Heart left ventricle (tissue), 16 donors: ENCODE data around the gene PTPRD. TPM values are rescaled to one million over a fixed set of nuclear protein-coding genes. Genes with fewer than 3 reads are reported as not detected.
A peak's percentile ranks its signal among the peaks of the same experiment; 100 is the strongest.

ENCODE experiments used
- ATAC-seq, 4 donors: fragments of 200-7000 bp; cut with Tn5 transposase; one replicate each; pipeline ENCODE4 v1.9.1; 2020 to 2022; ENCODE audit warnings: moderate library complexity in 4 of 4, mild to moderate bottlenecking in 3 of 4, moderate number of reproducible peaks in 1 of 4
- DNase-seq, 5 donors: peaks; one replicate each; pipeline ENCODE4 v3.0.0-alpha.2; 2020
- H3K27ac ChIP-seq, 12 donors: fragments of 200-600 bp; sonication (generic) in 4 of 12; one replicate each; pipeline versions ENCODE4 v1.5.0 to v1.8.0; 2016 to 2022; ENCODE audit warnings: mild to moderate bottlenecking in 2 of 12
- H3K27me3 ChIP-seq, 9 donors: fragments of 200-600 bp; sonication (generic) in 2 of 9; one replicate each; pipeline versions ENCODE4 v1.5.1 to v1.8.0; 2016 to 2022; ENCODE audit warnings: mild to moderate bottlenecking in 3 of 9
- H3K36me3 ChIP-seq, 9 donors: fragments of 200-600 bp; sonication (generic) in 2 of 9; one replicate each; pipeline versions ENCODE4 v1.5.0 to v1.8.0; 2018 to 2022; ENCODE audit warnings: mild to moderate bottlenecking in 2 of 9
- H3K4me1 ChIP-seq, 12 donors: fragments of 200-600 bp; sonication (generic) in 4 of 12; one replicate each; pipeline versions ENCODE4 v1.5.0 to v1.8.0; 2016 to 2022; ENCODE audit warnings: mild to moderate bottlenecking in 3 of 12
- H3K4me3 ChIP-seq, 12 donors: fragments of 200-600 bp; sonication (generic) in 4 of 12; one replicate each; pipeline versions ENCODE4 v1.5.0 to v1.8.0; 2017 to 2022; ENCODE audit warnings: mild to moderate bottlenecking in 9 of 12, moderate library complexity in 4 of 12
- H3K9me3 ChIP-seq, 12 donors: fragments of 200-600 bp; sonication (generic) in 4 of 12; one replicate each; pipeline versions ENCODE4 v1.5.0 to v1.8.0; 2016 to 2022; ENCODE audit warnings: mild to moderate bottlenecking in 1 of 12
- POLR2A ChIP-seq, 2 donors: fragments of 450-650 bp; IDR thresholded peaks; one replicate each; pipeline ENCODE4 v1.6.1; 2017; ENCODE audit warnings: antibody characterized with exemption in 2 of 2, mild to moderate bottlenecking in 2 of 2, moderate library complexity in 2 of 2
- WGBS, 4 donors: extraction: QIAGEN DNeasy Blood & Tissue Kit in 2 of 4; methylation state at CpG; one replicate each; pipeline versions ENCODE4 v1.1.5 to v1.1.7; 2013 to 2018; 5-methylcytosine and 5-hydroxymethylcytosine counted together
- intact Hi-C, 10 donors: fragments of 100-400 bp; cut with DNase I; formaldehyde crosslinking; loops; one replicate each; pipeline versions ENCODE4 v1.11.1 to v1.14.2; 2022
- polyA plus RNA-seq, 2 donors: library from polyadenylated mRNA; stranded (reverse); fragments of 200-250 nt; gene quantifications; one replicate each; pipeline ENCODE4 v1.2.3, GENCODE V29; 2013
- total RNA-seq, 9 donors: library from RNA; depleted of rRNA in 2 of 9; stranded (reverse); fragments of >200 nt in 2 of 9; fragmentation: NEBNext Ultra II Directional in 3 of 9; extraction: Animal tissue kit (Norgen Biotek cat#: 25700) in 3 of 9; gene quantifications; one replicate each; pipeline versions ENCODE4 v1.1.0 to v1.2.4, GENCODE V29; 2016 to 2023
- TF ChIP-seq, protein P1 (sequence below), 12 donors: fragments of 200-600 bp; sonication (generic) in 4 of 12; IDR thresholded peaks; one replicate each; pipeline versions ENCODE4 v1.5.0 to v1.8.0; 2018 to 2022; ENCODE audit warnings: antibody characterized with exemption in 12 of 12, mild to moderate bottlenecking in 5 of 12
- donor health status: ischemic (EF 13 %, LVEDD 7.1; RV severe dilation, severe dysfunction).
- donor health status: healthy with polysubstance abuse.
- donor health status: DM: no; HTN: yes; CAD: no.
- donor health status: DM: no; HTN: no; CAD: no.
- donor health status: ischemic (EF 25% LVEDD 6.9; RV normal size, moderate dysfunction).
- donor health status: ischemic (EF 25% LVEDD 5.7; RV mildly dilated, moderate dysfunction).
- donor health status: healthy.
- donor health status: DM: yes; HTN: yes; CAD: no.
- donor health status: ischemic (EF 35%, LVEDD 5.7; RV mildly dilated, moderate dysfunction).
- donor health status: nonischemic (EF 11% LVEDD 7.7; RV severe dilation, severe dysfunction).
- donor health status: DM: yes; HTN: yes; CAD: no.
- donor health status: PGD.
- donor health status: ischemic (EF 29% LVEDD 5.4; RV normal size, mild dysfunction).
- donor health status: nonischemic (EF 23%, LVEDD 6.1; RV moderate dilation, normal function).

Gene PTPRD
- total and polyA plus RNA-seq, 11 donors = 1.4 to 25.3 (median 15.1) TPM

DNA sequence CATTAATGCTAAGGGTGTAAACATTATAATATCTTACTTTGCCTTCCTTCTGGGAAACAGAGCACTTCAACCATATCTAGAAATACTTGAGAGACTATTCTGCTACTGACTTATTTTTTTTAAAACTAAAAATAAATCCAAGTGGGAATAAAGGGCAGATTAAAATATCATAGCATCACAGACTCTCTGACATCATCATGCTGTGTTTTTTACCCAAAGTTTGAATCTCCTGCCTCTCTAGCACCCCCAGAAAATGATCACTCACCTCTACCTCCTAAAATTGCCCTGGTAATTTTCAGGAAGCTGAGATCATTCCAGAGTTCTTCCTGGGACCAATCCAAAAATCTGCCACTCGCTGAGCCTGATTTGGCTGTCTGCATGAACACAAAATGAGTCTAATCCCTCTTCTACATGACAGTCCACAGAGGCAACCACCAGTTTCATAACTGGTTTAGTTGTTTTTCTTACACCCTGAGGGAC lies 1999.4 kb downstream of the PTPRD start:
- DNase-seq = peak in 1 of 5 donors; percentile 18
- H3K27ac ChIP-seq = peak overlapping the region in 5 of 12 donors; percentile 38 to 57 (median 50)
- WGBS, 4 donors = 16 to 33% (median 17%) methylated on average over 1 of the region's 1 CpG
- TF ChIP-seq, protein P1, sequence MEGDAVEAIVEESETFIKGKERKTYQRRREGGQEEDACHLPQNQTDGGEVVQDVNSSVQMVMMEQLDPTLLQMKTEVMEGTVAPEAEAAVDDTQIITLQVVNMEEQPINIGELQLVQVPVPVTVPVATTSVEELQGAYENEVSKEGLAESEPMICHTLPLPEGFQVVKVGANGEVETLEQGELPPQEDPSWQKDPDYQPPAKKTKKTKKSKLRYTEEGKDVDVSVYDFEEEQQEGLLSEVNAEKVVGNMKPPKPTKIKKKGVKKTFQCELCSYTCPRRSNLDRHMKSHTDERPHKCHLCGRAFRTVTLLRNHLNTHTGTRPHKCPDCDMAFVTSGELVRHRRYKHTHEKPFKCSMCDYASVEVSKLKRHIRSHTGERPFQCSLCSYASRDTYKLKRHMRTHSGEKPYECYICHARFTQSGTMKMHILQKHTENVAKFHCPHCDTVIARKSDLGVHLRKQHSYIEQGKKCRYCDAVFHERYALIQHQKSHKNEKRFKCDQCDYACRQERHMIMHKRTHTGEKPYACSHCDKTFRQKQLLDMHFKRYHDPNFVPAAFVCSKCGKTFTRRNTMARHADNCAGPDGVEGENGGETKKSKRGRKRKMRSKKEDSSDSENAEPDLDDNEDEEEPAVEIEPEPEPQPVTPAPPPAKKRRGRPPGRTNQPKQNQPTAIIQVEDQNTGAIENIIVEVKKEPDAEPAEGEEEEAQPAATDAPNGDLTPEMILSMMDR (IDR thresholded peaks at IDR 0.05) = no peak
- H3K27me3 ChIP-seq = no peaks in the 10 kb centered on the region
- H3K36me3 ChIP-seq = no peaks in the 10 kb centered on the region
- intact Hi-C loops = no loop called here
- peaks cover 0 to 19% (median 8%) of the 10 kb centered on the region in 12 donors for H3K4me1 ChIP-seq
- peak; percentile 58 to 84 (median 75) for ATAC-seq
- H3K9me3 ChIP-seq = no peaks in the 10 kb centered on the region
- H3K4me3 ChIP-seq = peak overlapping the region in 1 of 12 donors; percentile 15

GRCh38 chr9:8611153-8611552 lies 2001.6 kb downstream of the PTPRD start:
- no peak overlapping the region for H3K4me3 ChIP-seq
- DNase-seq (no peak), ATAC-seq (no peak)
- TF ChIP-seq, protein P1 (IDR thresholded peaks at IDR 0.05) = no peak
- TF ChIP-seq POLR2A (IDR thresholded peaks at IDR 0.05) = no peak
- H3K9me3 ChIP-seq = no peaks in the 10 kb centered on the region
- no peaks in the 10 kb centered on the region for H3K36me3 ChIP-seq
- no peak overlapping the region for H3K27ac ChIP-seq
- intact Hi-C loops = no loop called here
- H3K27me3 ChIP-seq = no peaks in the 10 kb centered on the region
- WGBS, 4 donors = 78 to 88% (median 80%) methylated on average over 3 of the region's 3 CpGs
- peaks cover 0 to 19% (median 8%) of the 10 kb centered on the region in 12 donors for H3K4me1 ChIP-seq

DNA sequence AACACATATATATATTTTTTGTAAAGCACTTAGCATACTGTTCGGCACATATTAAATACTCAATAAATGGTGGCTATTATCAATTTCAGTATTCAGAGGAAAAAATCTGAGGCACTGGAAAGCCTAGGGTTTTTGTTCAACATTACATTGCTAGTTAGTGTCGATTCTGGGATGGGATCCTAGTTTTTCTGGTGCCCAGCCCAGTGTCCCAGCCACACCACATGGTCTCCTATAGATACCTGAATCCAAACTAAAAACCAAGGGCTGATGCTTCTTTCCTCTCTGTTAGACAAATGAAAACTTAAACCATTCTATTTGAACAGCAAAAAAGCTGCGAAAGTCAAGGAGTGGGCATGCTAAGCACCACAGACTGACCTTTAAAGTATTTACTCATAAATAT lies 2002.5 kb downstream of the PTPRD start:
- peaks cover 0 to 19% (median 8%) of the 10 kb centered on the region in 12 donors for H3K4me1 ChIP-seq

DNA sequence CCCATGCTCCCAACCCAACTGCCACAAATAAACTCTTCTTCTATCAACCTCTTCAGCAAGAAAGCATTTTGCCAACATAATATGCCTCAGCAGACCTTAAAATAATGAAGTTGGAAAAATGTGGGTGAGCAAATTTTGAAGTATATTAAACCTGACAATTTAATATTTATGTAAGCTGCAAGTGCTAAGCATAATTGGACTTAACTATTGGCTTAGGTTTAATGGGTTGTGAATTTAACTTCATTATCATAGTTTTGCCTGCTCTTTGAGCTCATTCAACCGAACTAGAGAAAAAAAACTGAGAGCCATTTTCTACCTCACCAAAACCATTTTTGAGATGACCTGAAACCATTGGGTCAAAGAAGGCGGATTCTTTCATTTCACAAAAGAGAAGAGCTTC lies 2007.7 kb downstream of the PTPRD start:
- peaks cover 0 to 3% (median 0%) of the 10 kb centered on the region in 12 donors for H3K4me1 ChIP-seq
- H3K27me3 ChIP-seq = no peaks in the 10 kb centered on the region
- intact Hi-C loops = no loop called here
- no peaks in the 10 kb centered on the region for H3K9me3 ChIP-seq
- no peak for TF ChIP-seq POLR2A (IDR thresholded peaks at IDR 0.05)
- TF ChIP-seq, protein P1 (IDR thresholded peaks at IDR 0.05) = no peak
- DNase-seq = no peak
- WGBS, 4 donors = 75 to 86% (median 82%) methylated on average over 2 of the region's 2 CpGs
- no peak for ATAC-seq
- no peaks in the 10 kb centered on the region for H3K36me3 ChIP-seq
- no peak overlapping the region for H3K4me3 ChIP-seq
- H3K27ac ChIP-seq = no peak overlapping the region

More for the DNA sequence above, 2002.5 kb downstream of the PTPRD start:
- intact Hi-C loops = no loop called here
- TF ChIP-seq POLR2A (IDR thresholded peaks at IDR 0.05) = no peak
- TF ChIP-seq, protein P1 (IDR thresholded peaks at IDR 0.05) = no peak
- DNase-seq (no peak), ATAC-seq (no peak)
- Histone ChIP-seq H3K36me3 (no peaks in the 10 kb centered on the region), H3K4me3 (no peak overlapping the region), H3K27ac (no peak overlapping the region), H3K9me3 (no peaks in the 10 kb centered on the region), H3K27me3 (no peaks in the 10 kb centered on the region)
- WGBS, 4 donors = 68 to 81% (median 70%) methylated on average over 3 of the region's 3 CpGs
